GOT3 (cell line): ENCODE measurements around the gene OR6V1.
"Not testable (repeated sequence)": the region's sequence is repeated elsewhere in the genome, so short reads cannot be mapped to it uniquely, and the experiment has no call there.

Source experiments
- DNase-seq: peaks from one replicate; lab custom pipeline; 2025; ENCODE audit warnings: mixed read lengths; lab: John Stamatoyannopoulos, UW

Gene OR6V1

GRCh38 chr7:143042790-143043271 lies 9.3 kb upstream of the OR6V1 start:
- no peak for DNase-seq

GRCh38 chr7:143043391-143043790 lies 8.8 kb upstream of the OR6V1 start:
- DNase-seq: no peak

GRCh38 chr7:143046426-143046851 lies 5.7 kb upstream of the OR6V1 start:
- DNase-seq: no peak

GRCh38 chr7:143047326-143047725 lies 4.8 kb upstream of the OR6V1 start:
- no peak for DNase-seq

- DNase-seq: no peak
These were observed 3.3 kb upstream of the OR6V1 start for GRCh38 chr7:143048827-143049226.

- DNase-seq: no peak
These were observed 2.8 kb upstream of the OR6V1 start for GRCh38 chr7:143049362-143049761.

GRCh38 chr7:143050931-143051330 lies 1.2 kb upstream of the OR6V1 start:
- no peak for DNase-seq

- no peak for DNase-seq
These were observed 2.5 kb downstream of the OR6V1 start for GRCh38 chr7:143054621-143055020.

- DNase-seq: no peak
These were observed 3.6 kb downstream of the OR6V1 start for GRCh38 chr7:143055754-143056153.

- no peak for DNase-seq
These were observed 11.6 kb downstream of the OR6V1 start for GRCh38 chr7:143063741-143064140.

- no peak for DNase-seq
These were observed 16.3 kb downstream of the OR6V1 start for GRCh38 chr7:143068446-143068845.

- no peak for DNase-seq
These were observed 17.9 kb downstream of the OR6V1 start for GRCh38 chr7:143069912-143070500.

- DNase-seq: no peak
These were observed 21.4 kb downstream of the OR6V1 start for GRCh38 chr7:143073556-143073955.

GRCh38 chr7:143074141-143074540 lies 22.0 kb downstream of the OR6V1 start:
- DNase-seq: no peak

GRCh38 chr7:143085109-143085508 lies 33.0 kb downstream of the OR6V1 start:
- no peak for DNase-seq

GRCh38 chr7:143085610-143086009 lies 33.5 kb downstream of the OR6V1 start:
- not testable (repeated sequence) for DNase-seq

- DNase-seq: not testable (repeated sequence)
These were observed 36.5 kb downstream of the OR6V1 start for GRCh38 chr7:143088549-143089231.

- DNase-seq: no peak
These were observed 44.0 kb downstream of the OR6V1 start for GRCh38 chr7:143096146-143096545.

- DNase-seq: not testable (repeated sequence)
These were observed 47.4 kb downstream of the OR6V1 start for GRCh38 chr7:143099579-143099978.
